ENCODE results near the gene EBP.

The EBP gene

GRCh38 chrX:48475296-48475695, 46.3 kb upstream of the EBP start:
- TF ChIP-seq CTCF (IDR thresholded peaks at IDR 0.05; ENCODE audit: low read depth, low read length, missing control alignments), result no peak
- H3K4me3 ChIP-seq (replicated peaks; ENCODE audit: low read depth, low read length), result peak overlapping the region; percentile 75
- DNase-seq (ENCODE audit: extremely low read depth, low read depth), result no peak

GRCh38 chrX:48475774-48476577, 45.6 kb upstream of the EBP start, which contains the start of gene FTSJ1:
Gene FTSJ1 (plus strand): TSS chrX:48476199. CDS start chrX:48478048, 1,849 bp downstream.
- peak; percentile 65 for DNase-seq (ENCODE audit: extremely low read depth, low read depth)
- no peak for TF ChIP-seq CTCF (IDR thresholded peaks at IDR 0.05; ENCODE audit: low read depth, low read length, missing control alignments)
- H3K4me3 ChIP-seq (replicated peaks; ENCODE audit: low read depth, low read length), result peak within 1 kb of the TSS; percentile 75

GRCh38 chrX:48476919-48477318, 44.7 kb upstream of the EBP start:
- no peak for TF ChIP-seq CTCF (IDR thresholded peaks at IDR 0.05; ENCODE audit: low read depth, low read length, missing control alignments)

GRCh38 chrX:48477960-48478755, 43.5 kb upstream of the EBP start:
- no peak for TF ChIP-seq CTCF (IDR thresholded peaks at IDR 0.05; ENCODE audit: low read depth, low read length, missing control alignments)
- DNase-seq (ENCODE audit: extremely low read depth, low read depth), result no peak
- H3K4me3 ChIP-seq (replicated peaks; ENCODE audit: low read depth, low read length), result peak overlapping the region; percentile 75

More at GRCh38 chrX:48476919-48477318, 44.7 kb upstream of the EBP start:
- peak overlapping the region; percentile 75 for H3K4me3 ChIP-seq (replicated peaks; ENCODE audit: low read depth, low read length)
- DNase-seq (ENCODE audit: extremely low read depth, low read depth), result no peak

GRCh38 chrX:48478806-48479205, 42.8 kb upstream of the EBP start:
- no peak overlapping the region for H3K4me3 ChIP-seq (replicated peaks; ENCODE audit: low read depth, low read length)
- TF ChIP-seq CTCF (IDR thresholded peaks at IDR 0.05; ENCODE audit: low read depth, low read length, missing control alignments), result no peak
- no peak for DNase-seq (ENCODE audit: extremely low read depth, low read depth)

GRCh38 chrX:48480142-48480541, 41.5 kb upstream of the EBP start:
- no peak overlapping the region for H3K4me3 ChIP-seq (replicated peaks; ENCODE audit: low read depth, low read length)
- no peak for DNase-seq (ENCODE audit: extremely low read depth, low read depth)
- TF ChIP-seq CTCF (IDR thresholded peaks at IDR 0.05; ENCODE audit: low read depth, low read length, missing control alignments), result no peak
